ENCODE measurements around the gene GPR150.

The GPR150 gene

GRCh38 chr5:95652849-95653248 lies 33.0 kb downstream of the GPR150 start:
- no peak for DNase-seq (ENCODE audit: low read depth)

GRCh38 chr5:95654196-95654595 lies 34.3 kb downstream of the GPR150 start:
- DNase-seq (ENCODE audit: low read depth) = no peak

- no peak for DNase-seq (ENCODE audit: low read depth)
These were observed 35.7 kb downstream of the GPR150 start for GRCh38 chr5:95655575-95655974.

GRCh38 chr5:95660060-95660459 lies 40.2 kb downstream of the GPR150 start:
- DNase-seq (ENCODE audit: low read depth) = no peak

GRCh38 chr5:95662946-95663345 lies 43.1 kb downstream of the GPR150 start:
- no peak for DNase-seq (ENCODE audit: low read depth)

- DNase-seq (ENCODE audit: low read depth) = no peak
These were observed 44.4 kb downstream of the GPR150 start for GRCh38 chr5:95664204-95664786.

- no peak for DNase-seq (ENCODE audit: low read depth)
These were observed 47.3 kb downstream of the GPR150 start for GRCh38 chr5:95667061-95667618.

- DNase-seq (ENCODE audit: low read depth) = no peak
These were observed 47.8 kb downstream of the GPR150 start for GRCh38 chr5:95667678-95668077.

GRCh38 chr5:95668216-95668615 lies 48.3 kb downstream of the GPR150 start:
- DNase-seq (ENCODE audit: low read depth) = no peak

- DNase-seq (ENCODE audit: low read depth) = no peak
These were observed 48.8 kb downstream of the GPR150 start for GRCh38 chr5:95668728-95669127.

- DNase-seq (ENCODE audit: low read depth) = no peak
These were observed 49.7 kb downstream of the GPR150 start for GRCh38 chr5:95669540-95669939.

GRCh38 chr5:95669985-95670384 lies 50.1 kb downstream of the GPR150 start:
- DNase-seq (ENCODE audit: low read depth) = no peak

- no peak for DNase-seq (ENCODE audit: low read depth)
These were observed 50.7 kb downstream of the GPR150 start for GRCh38 chr5:95670568-95670967.
